ENCODE results near the gene ATXN7. TPM values are rescaled to one million over a fixed set of nuclear protein-coding genes. Genes with fewer than 3 reads are reported as not detected.

ATXN7 gene
- total RNA-seq, 1 donor from 2014 or later, result 46.7 TPM

DNA sequence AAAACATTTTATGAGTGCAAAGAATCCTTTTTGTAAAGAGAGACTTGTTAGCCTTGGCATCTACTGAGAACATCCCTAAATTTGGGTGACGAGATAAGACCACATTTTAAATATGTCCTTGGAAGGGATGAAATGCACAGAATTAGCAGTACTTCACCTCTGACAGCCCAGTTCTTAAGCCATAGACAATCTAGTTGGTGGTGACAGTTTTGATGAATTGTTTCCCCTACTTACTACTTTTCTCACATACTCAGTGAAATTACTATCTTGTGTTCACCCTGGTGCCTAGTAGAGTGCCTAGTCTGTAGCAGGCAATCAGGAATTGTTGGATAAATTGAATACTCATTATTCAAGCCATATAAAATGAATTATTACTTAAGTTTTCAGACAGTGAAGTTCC, 45.1 kb downstream of the ATXN7 start:
- H3K9me3 Mint-ChIP-seq, result no peaks in the 10 kb centered on the region
- no peak for ATAC-seq (ENCODE audit: low read depth)
- CTCF ChIA-PET, result no interaction called here
- peaks cover 35% of the 10 kb centered on the region for H3K4me1 Mint-ChIP-seq
- DNase-seq, result no peak
- H3K4me3 Mint-ChIP-seq, result no peak overlapping the region
- POLR2A ChIA-PET, result no interaction called here
- intact Hi-C loops (cut with micrococcal nuclease), result no loop called here
- no peak overlapping the region for H3K27ac Mint-ChIP-seq
- peaks cover 19% of the 10 kb centered on the region for H3K36me3 Mint-ChIP-seq (ENCODE audit: low read depth)
- TF ChIP-seq, protein P1, sequence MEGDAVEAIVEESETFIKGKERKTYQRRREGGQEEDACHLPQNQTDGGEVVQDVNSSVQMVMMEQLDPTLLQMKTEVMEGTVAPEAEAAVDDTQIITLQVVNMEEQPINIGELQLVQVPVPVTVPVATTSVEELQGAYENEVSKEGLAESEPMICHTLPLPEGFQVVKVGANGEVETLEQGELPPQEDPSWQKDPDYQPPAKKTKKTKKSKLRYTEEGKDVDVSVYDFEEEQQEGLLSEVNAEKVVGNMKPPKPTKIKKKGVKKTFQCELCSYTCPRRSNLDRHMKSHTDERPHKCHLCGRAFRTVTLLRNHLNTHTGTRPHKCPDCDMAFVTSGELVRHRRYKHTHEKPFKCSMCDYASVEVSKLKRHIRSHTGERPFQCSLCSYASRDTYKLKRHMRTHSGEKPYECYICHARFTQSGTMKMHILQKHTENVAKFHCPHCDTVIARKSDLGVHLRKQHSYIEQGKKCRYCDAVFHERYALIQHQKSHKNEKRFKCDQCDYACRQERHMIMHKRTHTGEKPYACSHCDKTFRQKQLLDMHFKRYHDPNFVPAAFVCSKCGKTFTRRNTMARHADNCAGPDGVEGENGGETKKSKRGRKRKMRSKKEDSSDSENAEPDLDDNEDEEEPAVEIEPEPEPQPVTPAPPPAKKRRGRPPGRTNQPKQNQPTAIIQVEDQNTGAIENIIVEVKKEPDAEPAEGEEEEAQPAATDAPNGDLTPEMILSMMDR (IDR thresholded peaks at IDR 0.05), result no peak
- H3K27me3 Mint-ChIP-seq, result no peaks in the 10 kb centered on the region

- ATAC-seq (ENCODE audit: low read depth), result no peak
- H3K36me3 Mint-ChIP-seq (ENCODE audit: low read depth), result peaks cover 15% of the 10 kb centered on the region
- CTCF ChIA-PET, result no interaction called here
- H3K27ac Mint-ChIP-seq, result peak overlapping the region; percentile 41
- POLR2A ChIA-PET, result no interaction called here
- no peaks in the 10 kb centered on the region for H3K9me3 Mint-ChIP-seq
- DNase-seq, result no peak
- H3K4me3 Mint-ChIP-seq, result no peak overlapping the region
- H3K4me1 Mint-ChIP-seq, result peaks cover 40% of the 10 kb centered on the region
- TF ChIP-seq, protein P1 (IDR thresholded peaks at IDR 0.05), result no peak
- H3K27me3 Mint-ChIP-seq, result no peaks in the 10 kb centered on the region
- intact Hi-C loops (cut with micrococcal nuclease), result no loop called here
These were observed 45.8 kb downstream of the ATXN7 start for GRCh38 chr3:63909431-63909830.

GRCh38 chr3:63910001-63910400, 46.3 kb downstream of the ATXN7 start:
- ATAC-seq (ENCODE audit: low read depth), result no peak
- Mint-ChIP-seq H3K27ac (peak overlapping the region; percentile 41), H3K27me3 (no peaks in the 10 kb centered on the region), H3K4me3 (no peak overlapping the region), H3K9me3 (no peaks in the 10 kb centered on the region), H3K36me3 (ENCODE audit: low read depth) (peaks cover 17% of the 10 kb centered on the region), H3K4me1 (peaks cover 40% of the 10 kb centered on the region)
- no peak for DNase-seq
- intact Hi-C loops (cut with micrococcal nuclease), result no loop called here
- ChIA-PET POLR2A (no interaction called here), CTCF (no interaction called here)
- TF ChIP-seq, protein P1 (IDR thresholded peaks at IDR 0.05), result no peak

GRCh38 chr3:63910891-63911290, 47.2 kb downstream of the ATXN7 start:
- POLR2A ChIA-PET, result interaction anchor here (1.6 kb wide), 1 partner anchor 46 kb away, joined by 5 read pairs; no protein-coding TSS in a partner anchor
- CTCF ChIA-PET, result interaction anchor here (1.4 kb wide), 1 partner anchor 23 kb away, joined by 3 read pairs; no protein-coding TSS in a partner anchor
- Mint-ChIP-seq H3K4me3 (peak overlapping the region; percentile 86), H3K9me3 (no peaks in the 10 kb centered on the region), H3K27me3 (no peaks in the 10 kb centered on the region), H3K36me3 (ENCODE audit: low read depth) (peaks cover 18% of the 10 kb centered on the region), H3K27ac (peak overlapping the region; percentile 92), H3K4me1 (peaks cover 43% of the 10 kb centered on the region)
- ATAC-seq (ENCODE audit: low read depth) (no peak), DNase-seq (no peak)
- TF ChIP-seq, protein P1 (IDR thresholded peaks at IDR 0.05), result no peak
- intact Hi-C loops (cut with micrococcal nuclease), result no loop called here

DNA sequence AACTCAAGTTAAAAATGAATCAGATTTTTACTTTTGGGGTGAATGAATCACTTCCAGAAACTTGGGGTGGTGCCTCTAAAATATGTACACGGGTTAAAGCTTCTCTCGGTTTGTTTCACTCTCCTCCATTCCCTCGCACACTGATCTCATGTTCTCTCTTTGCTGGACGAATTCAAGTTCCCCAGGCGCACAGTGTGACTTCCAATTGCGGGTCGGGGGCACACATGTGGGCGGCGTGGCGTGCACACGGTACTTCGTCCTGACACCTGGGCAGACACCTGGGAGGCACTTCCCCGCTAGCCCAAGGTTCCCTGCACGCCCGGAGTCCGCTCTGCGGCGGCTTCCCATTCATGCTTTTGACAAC, 47.8 kb downstream of the ATXN7 start:
- POLR2A ChIA-PET, result interaction anchor here (0.8 to 1.6 kb wide), 5 partner anchors 16 to 54 kb away, joined by 3 to 8 read pairs (median 5); no protein-coding TSS in a partner anchor
- ATAC-seq (ENCODE audit: low read depth) (no peak), DNase-seq (no peak)
- TF ChIP-seq, protein P1 (IDR thresholded peaks at IDR 0.05), result no peak
- Mint-ChIP-seq H3K4me3 (peak overlapping the region; percentile 86), H3K36me3 (ENCODE audit: low read depth) (peaks cover 23% of the 10 kb centered on the region), H3K27me3 (no peaks in the 10 kb centered on the region), H3K4me1 (peaks cover 45% of the 10 kb centered on the region), H3K9me3 (no peaks in the 10 kb centered on the region), H3K27ac (peak overlapping the region; percentile 92)
- intact Hi-C loops (cut with micrococcal nuclease), result no loop called here
- CTCF ChIA-PET, result interaction anchor here (0.7 to 1.4 kb wide), 2 partner anchors 22 to 92 kb away, joined by 3 to 4 read pairs; partner anchors contain the start of gene C3orf49
